GM21381 (cell line): Measurements from ENCODE around the gene TARDBP.
"Not testable (repeated sequence)": the region's sequence is repeated elsewhere in the genome, so short reads cannot be mapped to it uniquely, and the experiment has no call there.

Source experiments
- ATAC-seq: cut with Tn5 transposase; IDR thresholded peaks from one replicate; pipeline ENCODE4 v1.9.1; 2021; ENCODE audit warnings: mild to moderate bottlenecking, moderate library complexity; ENCODE audit not compliant: unreplicated experiment

Gene TARDBP

DNA sequence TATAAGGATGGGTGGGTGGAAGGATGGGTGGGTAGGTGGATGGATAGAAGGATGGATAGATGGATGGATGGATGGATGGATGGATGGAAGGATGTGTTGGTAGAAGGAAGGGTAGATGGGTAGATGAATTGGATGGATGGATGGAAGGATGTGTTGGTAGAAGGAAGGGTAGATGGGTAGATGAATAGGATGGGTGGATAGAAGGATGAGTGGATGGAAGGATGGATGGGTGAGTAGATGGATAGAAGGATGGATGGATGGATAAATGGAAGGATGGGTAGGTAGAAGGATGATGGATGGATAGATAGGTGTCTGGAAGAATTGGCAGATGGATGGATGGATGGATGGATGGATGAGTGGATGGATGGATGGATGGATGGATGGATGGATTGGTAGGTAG, 28.6 kb downstream of the TARDBP start:
- no peak for ATAC-seq

DNA sequence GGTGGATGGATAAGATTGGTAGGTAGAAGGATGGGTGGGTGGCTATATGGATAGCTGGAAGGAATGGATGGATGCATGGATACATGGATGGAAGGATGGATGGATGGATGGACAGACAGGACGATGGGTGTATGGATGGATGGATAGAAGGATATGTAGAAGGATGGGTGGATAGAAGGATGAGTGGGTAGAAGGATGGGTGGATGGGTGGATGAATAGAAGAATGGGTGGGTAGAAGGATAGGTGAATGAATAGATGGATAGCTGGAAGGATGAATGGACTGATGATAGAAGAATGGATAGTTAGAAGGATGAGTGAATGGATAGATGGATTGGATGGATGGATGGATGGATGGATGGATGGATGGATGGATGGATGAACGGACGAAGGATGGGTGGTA, 29.6 kb downstream of the TARDBP start:
- no peak for ATAC-seq

DNA sequence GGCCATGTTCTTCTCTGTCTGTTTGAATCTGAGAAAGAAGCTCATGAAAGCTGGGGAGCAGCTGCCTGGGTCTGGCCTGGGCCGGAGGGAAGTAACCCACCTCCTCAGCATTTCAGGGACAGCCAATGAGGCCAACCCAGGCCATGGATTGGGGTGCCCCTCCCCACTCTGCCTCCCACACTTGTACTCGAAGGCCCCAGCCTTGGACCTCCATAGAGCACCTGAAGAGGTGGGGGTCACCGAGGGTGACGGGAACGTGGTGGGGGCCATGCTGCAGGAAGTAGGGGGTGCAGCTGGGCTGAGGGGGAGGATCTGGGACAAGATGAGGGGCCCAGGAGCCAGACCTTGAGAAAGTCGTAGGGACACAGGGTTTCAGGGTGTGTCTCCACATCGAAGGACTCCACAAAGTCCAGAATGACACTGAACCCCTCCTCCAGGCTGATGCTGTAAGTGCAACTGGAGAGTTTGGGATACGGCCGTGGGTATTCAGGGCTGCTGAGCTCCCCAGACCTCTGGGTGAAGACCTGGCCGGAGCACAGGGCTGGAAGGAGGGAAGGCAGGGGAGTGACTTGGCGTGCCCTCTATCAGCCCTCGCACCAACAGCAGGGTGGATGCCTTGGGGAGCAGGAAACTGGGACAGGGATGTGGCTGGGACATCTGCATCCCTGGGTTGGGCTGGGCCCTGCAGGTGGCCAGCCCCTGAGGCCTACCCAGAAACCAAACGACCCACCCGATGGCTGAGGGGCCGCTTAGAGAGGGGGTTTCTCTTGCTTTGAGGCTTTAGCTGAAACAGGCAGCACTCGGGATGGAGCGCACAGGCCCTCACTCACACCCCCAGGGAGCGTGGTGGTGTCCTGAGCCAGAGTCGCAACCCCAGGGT, 30.8 kb downstream of the TARDBP start:
- no peak for ATAC-seq

DNA sequence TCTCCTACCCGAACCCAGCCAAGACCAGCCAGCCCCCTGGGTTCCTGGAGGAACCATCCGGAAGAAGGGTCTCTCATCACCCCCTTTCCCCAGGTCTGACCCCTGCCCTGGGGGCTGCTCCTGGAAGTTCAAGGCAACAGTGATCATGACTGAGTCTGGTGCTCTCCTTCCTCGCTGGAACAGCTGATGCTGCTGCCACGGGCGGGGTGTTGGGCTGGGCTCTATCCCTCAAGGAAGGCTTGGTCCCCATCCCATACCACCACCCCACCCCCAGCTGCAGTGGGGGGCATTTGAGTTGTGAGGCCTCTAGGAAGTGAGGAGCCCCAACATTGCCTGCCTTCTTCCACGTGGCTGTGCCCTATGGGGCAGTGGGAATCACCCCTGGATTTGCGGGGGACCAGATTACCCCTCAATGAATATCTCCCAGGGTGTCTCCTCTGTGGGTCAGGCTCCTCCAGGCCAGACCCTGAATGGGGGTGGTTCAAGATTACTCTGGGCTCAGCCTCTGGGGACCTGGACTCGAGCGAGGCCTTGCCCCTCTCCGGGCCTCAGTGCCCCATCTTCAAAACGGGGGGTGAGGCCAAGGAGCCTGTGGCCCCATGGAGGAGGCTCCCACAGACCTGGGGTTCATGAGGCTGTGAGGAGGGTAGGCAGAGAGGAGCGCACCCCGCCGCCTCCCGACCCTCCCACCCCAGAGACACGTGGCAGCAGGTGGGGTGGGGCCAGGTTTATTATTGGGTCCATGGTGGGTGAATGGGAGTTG, 31.8 kb downstream of the TARDBP start:
- no peak for ATAC-seq

DNA sequence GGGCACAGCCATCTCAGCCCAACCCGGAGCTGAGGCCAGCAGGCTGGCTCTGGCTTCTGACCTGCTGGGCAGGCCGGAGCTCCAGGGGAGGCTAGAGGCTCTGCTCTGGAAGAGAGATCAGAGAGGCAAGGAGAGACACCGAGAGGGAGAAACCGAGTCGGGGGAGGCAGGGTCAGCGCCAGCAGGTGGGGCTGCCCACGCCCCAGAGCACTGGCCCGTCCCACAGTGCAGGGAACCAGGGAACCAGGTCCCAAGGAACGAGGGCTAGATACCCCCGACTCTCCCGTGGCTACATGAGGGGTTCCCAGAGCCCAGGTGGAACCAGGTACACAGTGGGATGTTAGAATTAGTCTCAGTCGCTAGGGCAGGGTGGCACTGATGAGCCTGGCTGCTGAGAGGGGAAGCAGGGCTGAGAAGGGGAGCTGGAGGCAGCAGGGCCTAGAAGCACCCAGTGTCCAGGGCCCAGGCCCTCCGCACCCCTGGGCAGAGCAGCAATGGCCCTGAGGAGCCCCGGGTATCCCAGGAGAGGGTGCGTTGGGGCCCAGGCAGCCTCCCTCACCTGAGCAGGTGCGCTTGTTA, 32.5 kb downstream of the TARDBP start:
- ATAC-seq = no peak

DNA sequence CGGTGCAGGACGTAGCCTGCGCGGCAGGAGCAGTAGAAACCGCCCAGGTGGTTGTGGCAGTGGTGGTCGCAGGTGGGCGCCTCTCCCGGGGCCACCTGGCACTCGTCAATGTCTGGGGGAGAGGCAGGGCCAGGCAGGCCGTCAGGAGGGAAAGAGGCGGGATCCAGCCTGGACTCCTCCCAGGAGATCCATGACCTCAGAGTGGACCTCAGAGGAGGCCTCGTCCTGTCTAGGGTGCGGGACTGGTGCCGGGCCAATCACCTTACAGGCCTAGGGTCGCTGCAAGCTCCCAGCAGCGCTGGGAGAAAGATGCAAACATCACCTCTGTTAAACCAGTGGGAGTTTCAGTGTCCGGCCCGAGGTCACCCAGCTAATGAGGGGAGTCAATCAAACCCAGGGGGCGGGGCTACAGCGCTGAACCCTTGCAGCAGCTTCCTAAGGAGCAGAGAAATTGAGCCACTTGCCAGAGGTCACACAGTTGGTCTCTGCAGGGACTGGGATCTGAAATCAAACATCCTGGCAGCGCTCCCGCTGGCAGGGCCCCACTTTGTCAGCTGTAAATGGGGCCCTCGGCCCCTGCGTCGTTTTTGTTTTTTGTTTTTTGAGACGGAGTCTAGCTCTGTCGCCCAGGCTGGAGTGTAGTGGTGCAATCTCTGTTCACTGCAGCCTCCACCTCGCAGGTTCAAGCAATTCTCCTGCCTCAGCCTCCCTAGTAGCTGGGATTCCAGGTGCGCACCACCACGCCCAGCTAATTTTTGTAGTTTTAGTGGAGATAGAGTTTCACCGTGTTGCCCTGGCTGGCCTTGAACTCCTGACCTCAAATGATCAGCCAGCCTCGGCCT, 33.2 kb downstream of the TARDBP start:
- no peak for ATAC-seq

DNA sequence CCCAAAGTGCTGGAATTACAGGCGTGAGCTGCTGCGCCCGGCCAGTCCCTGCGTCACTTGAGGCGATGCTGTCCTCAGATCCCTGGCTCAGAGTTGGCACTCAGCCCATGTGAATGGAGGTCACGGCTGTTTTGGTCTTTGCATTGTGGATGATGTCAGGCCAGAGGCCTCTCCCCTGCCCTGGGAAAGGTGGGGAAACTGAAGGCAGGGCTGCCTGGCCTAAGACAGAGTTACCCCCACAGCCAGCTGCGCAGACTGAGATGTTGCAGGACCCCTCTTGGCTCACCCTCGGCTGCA, 33.8 kb downstream of the TARDBP start:
- no peak for ATAC-seq

DNA sequence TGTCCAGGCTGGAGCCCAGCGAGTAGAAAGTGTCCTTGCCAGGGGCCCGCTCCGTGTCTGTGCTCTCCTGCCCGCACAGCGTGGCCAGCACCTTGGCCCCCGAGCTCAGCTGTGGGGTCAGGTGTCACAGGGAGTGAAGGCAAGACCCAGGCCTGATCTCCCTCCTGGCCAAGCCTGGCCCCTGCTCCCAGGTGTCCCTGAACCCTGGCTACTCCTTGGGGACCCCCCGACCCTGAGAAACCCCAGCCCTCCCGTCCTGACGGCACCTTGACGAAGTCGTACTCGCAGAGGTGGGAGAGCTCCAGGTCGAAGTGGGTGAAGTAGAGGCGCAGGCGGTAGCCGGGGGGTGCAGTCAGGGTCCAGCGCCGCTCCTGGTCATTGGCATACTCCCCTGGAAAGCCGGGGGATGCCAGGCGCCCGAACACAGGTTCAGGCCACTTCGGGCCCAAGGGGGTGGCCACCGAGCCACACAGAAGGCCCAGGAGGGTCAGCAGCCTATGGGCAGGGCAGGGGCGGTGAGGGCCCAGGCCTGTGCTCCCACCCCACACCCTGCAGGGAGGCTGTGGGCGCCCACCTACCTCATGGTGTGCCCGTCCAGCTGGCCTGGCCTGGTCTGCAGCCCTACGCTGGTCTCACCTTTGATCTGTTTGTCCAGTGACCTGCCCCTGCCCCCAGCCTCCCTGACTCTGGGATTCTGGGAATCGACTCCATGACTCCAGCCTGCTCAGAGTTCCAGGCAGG, 34.3 kb downstream of the TARDBP start, which contains the start of gene MASP2:
MASP2 (minus strand) TSS at position 615 of the 741 bp plus-strand sequence; CDS start at position 583, 32 bp downstream.
- ATAC-seq = no peak

DNA sequence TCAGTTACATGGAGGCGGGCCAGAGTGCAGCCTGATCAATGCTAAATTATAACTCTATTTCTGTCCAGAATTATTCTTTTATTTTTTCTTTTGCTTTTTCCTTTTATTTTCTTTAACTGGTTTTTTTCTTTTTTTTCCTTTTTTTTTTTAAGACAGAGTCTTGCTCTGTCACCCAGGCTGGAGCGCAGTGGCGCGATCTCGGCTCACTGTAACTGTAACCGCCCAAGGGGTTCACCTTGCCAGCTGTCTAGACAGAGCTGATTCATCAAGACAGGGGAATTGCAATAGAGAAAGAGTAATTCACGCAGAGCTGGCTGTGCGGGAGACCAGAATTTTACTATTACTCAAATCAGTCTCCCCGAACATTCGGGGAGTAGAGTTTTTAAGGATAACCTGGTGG, 38.7 kb downstream of the TARDBP start:
- ATAC-seq = not testable (repeated sequence)

DNA sequence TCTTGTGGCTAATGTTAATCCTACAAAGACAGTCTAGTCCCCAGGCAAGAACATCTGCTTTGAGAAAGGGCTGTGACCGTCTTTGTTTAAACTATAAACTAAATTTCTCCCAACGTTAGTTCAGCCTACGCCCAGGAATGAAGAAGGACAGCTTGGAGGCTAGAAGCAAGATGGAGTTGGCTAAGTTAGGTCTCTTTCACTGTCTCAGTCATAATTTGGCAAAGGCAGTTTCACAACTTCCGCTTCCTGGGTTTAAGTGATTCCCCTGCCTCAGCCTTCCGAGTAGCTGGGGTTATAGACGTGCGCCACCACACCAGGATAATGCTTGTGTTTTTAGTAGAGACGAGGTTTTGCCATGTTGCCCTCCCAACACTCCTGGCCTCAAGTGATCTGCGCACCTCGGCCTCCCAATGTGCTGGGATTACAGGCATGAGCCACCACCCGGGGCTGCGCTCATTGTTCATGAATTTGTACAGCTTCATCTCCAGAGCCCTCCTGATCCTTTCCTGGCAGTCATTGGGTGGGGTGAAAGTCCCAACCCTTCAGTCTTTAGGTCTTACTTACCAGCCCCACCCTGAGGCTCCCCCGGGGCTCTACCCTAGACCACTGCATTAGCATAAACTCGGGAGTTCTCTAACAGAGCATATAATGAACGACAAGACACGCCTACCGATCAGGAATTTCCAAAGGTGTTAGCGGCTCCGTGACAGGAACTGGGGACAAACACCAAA, 39.5 kb downstream of the TARDBP start:
- no peak for ATAC-seq

DNA sequence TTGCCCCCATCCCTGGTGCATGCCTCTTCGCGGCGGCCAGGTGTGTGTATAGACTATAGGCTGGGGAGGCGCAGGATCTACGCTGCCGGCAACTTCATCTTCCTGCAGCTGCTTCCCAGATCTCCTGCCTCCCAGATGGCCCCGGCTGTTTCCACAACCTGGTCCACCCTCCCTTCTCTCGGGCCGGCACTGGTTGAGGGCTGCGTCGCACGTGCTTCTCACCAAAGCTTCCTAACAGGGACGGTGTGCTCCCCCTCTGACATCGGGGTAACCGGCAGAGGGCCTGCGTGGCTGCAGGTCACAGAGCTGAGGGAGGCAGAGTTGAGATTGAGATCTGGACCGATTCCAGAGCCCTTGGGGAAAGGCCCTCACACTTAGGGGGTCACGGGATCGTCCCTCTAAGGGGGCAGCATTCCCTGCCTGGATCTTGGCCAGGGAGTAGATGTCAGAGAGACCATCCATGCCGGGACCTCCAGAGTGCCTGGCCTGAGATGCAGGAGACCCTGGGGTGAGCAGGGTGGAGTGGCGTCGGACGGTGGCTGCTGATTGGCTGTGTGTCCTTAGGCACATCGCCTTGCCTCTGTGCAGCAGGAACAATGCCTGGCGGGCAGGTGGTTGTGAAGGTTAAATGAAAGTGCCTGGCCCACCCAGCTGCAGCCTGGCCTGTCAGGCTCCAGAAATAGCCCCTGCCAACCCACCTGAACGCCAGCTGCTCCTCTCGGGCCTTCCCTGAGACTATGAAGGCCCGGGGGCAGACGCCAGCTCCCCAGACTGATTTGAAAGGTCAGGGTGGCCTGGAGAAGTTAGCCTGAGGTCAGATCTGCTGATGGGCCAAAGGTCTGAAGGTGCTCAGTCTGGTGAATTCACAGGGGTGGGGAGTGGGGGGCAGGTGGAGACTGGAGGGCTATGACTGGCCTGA, 40.6 kb downstream of the TARDBP start:
- no peak for ATAC-seq

DNA sequence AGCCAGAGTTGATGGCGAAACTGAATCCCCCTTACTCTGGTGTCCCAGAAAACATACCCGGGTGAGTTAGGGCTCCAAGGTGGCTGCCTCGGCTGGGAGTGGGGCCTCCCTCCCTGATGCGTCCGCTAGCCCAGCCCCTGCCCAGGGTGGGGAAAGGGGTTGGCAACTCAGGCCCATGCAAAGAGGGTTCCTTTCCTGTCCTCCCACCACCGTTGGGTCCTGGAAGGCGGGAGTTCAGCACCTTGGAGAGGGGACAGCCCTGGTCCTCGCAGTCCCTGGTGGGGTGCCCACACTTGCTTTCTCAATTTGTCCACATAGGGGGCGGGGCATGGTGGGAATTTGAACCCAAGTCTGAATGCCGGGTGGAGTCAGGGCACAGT, 41.3 kb downstream of the TARDBP start:
- no peak for ATAC-seq

DNA sequence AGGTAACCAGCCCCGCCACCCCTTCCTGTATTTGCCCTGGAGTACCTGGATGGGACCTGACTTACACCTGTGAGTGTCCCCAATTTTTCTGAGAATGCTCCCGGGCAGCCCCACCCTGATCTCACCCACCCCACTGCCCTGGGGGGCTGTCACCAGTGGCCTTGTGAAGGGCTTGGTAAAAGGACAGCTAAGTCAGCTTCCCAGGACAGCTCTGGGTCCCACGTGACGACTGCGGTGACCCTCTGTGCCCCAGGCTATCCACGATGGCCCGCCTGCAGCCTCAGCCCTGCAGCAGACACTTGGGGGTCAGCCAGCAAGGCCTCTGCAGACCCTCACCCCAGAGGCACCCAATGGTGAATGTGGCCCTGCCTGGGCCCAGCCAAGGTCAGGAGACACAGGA, 41.7 kb downstream of the TARDBP start:
- ATAC-seq = no peak

DNA sequence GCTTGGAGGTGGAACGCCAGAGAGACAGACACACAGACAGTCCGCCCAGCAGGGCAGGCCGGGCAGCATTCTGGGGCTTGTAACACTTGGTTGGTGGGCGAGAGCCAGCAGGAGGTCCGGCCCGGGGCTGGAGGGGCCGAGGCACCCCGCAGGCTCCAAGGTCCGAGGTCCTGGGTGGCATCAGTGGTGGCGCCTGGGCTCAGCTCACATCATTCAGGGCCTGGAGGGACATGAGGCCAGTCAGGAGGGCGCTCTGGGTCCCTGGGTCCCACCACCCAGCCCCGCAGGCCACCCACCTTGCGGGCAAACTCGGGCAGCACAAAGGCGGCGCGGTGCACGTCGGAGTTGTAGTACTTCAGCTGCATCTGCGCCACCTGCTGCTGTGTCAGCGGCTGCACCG, 42.2 kb downstream of the TARDBP start:
- no peak for ATAC-seq

DNA sequence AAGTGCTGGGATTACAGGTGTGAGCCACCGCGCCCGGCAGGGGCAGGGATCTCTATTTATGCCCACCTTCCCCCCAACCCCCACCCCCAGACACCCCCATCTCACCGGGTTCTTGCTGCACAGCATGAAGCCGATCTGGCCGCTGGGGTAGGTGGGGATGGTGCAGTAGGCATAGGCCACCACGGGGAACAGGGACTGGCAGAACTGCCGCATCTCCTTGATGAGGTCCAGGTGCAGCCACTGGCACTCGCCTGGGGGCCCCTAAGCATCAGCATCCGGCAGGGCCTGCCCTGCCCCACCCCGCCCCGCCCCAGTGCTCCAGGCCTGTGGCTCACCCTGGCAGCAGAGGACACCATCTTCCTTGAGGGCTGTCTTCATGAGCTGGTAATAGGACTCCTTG, 43.2 kb downstream of the TARDBP start:
- no peak for ATAC-seq

DNA sequence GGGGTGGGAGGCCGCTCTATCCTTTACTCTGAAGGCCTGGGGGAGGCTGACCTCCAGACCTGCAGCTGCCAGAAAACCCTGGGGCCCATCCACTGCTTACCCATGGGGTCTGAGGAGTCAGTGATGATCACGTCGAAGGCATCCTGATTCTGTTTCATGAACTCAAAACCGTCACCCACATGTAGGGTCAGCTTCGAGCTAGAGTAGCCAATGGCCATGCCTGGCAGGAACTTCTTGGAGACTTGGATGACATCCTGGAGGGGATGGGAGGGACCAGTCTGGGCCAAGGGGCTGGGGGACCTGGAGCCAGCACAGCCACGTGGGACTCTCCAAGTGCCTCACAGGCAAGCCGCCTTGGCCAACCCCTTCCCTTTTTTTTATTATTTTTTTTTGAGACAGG, 44.0 kb downstream of the TARDBP start:
- no peak for ATAC-seq

DNA sequence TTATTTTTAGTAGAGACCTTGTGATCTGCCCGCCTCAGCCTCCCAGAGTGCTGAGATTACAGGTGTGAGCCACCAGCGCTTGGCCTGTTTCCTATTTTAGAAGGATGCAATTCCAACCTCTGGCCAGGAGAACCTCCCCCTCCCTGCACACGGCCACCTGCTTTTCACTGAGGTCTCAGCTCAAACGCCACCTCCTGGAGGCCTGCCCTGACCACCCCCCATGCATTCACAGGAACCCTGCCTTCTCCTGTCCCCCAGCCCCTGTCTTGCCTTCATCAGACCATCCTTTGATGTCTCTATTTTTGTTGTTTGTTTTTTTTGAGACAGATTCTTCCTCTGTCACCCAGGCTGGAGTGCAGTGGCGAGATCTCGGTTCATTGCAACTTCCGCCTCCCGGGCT, 45.0 kb downstream of the TARDBP start:
- no peak for ATAC-seq

DNA sequence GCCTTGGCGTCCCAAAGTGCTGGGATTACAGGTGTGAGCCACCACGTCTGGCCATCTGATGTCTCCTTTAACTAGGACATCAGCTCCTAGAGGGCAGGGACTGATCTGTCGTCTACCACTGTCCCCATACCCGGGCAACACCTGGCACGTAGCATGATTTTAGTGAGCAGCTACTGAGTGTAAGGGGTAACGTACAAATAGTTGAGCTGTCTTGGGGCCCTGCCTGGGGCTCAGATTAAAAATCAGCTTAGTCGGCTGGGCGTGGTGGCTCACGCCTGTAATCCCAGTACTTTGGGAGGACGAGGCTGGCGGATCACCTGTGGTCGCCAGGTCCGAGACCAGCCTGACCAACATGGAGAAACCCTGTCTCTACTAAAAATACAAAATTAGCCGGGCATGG, 45.6 kb downstream of the TARDBP start:
- ATAC-seq = no peak
